PC-9 (cell line): ENCODE measurements around the gene CALY. TPM values are rescaled to one million over a fixed set of nuclear protein-coding genes. Genes with fewer than 3 reads are reported as not detected.

Source experiments
- BruUV-seq: library from RNA; stranded (reverse); fragments of 400-500 nt; replicated peaks from 2 replicates; lab custom pipeline; 2021; lab: Mats Ljungman, UMichigan
- CTCF ChIA-PET: fragments of 300-600 bp; sonication (Branson Sonifier 250); formaldehyde crosslinking; loops from one replicate; lab custom pipeline; 2022; ENCODE audit warnings: antibody characterized with exemption; lab: Charles Lee
- POLR2A ChIA-PET: fragments of 300-600 bp; sonication (Branson Sonifier 250); formaldehyde crosslinking; loops from one replicate; lab custom pipeline; 2022; ENCODE audit warnings: antibody characterized with exemption; ENCODE audit not compliant: unreplicated experiment; lab: Charles Lee
- DNase-seq, 2 experiments: peaks; one replicate each; pipeline versions ENCODE4 v3.0.0 to v3.0.0-alpha.2; 2015 to 2022; ENCODE audit warnings: mixed read lengths in 1 of 2
- H2AFZ ChIP-seq: fragments of 200-600 bp; sonication (generic); 2 replicates; pipeline ENCODE4 v1.8.1; 2017; ENCODE audit warnings: antibody characterized with exemption
- H3F3A ChIP-seq: fragments of 200-600 bp; sonication (generic); 2 replicates; pipeline ENCODE4 v1.8.1; 2017; ENCODE audit warnings: antibody characterized with exemption, mild to moderate bottlenecking, low read depth; ENCODE audit not compliant: insufficient read depth
- H3K27ac ChIP-seq: fragments of 200-600 bp; sonication (generic); 2 replicates; pipeline ENCODE4 v1.6.1; 2016; ENCODE audit warnings: mixed run types
- H3K27me3 ChIP-seq: fragments of 200-600 bp; sonication (generic); 2 replicates; pipeline ENCODE4 v1.6.1; 2016; ENCODE audit warnings: low read depth, mixed run types; ENCODE audit not compliant: insufficient read depth
- H3K36me3 ChIP-seq: fragments of 200-600 bp; sonication (generic); 2 replicates; pipeline ENCODE4 v1.6.1; 2016; ENCODE audit warnings: low read depth, mixed run types
- H3K4me1 ChIP-seq: fragments of 200-600 bp; sonication (generic); replicated peaks from 2 replicates; pipeline ENCODE4 v1.6.1; 2016; ENCODE audit warnings: mixed run types; ENCODE audit not compliant: insufficient read depth
- H3K4me2 ChIP-seq: fragments of 200-600 bp; sonication (generic); 2 replicates; pipeline ENCODE4 v1.6.1; 2017; ENCODE audit warnings: mixed run types
- H3K4me3 ChIP-seq: fragments of 200-600 bp; sonication (generic); 2 replicates; pipeline ENCODE4 v1.6.1; 2016; ENCODE audit warnings: mixed run types
- H3K79me2 ChIP-seq: fragments of 200-600 bp; sonication (generic); 2 replicates; pipeline ENCODE4 v1.6.1; 2017; ENCODE audit warnings: low read depth, mixed run types
- H3K9me2 ChIP-seq: fragments of 200-600 bp; sonication (generic); 2 replicates; pipeline ENCODE4 v1.8.1; 2017; ENCODE audit warnings: mild to moderate bottlenecking; ENCODE audit not compliant: insufficient read depth
- H3K9me3 ChIP-seq: fragments of 200-600 bp; sonication (generic); 2 replicates; pipeline ENCODE4 v1.8.1; 2016; ENCODE audit warnings: low read depth; ENCODE audit not compliant: insufficient read depth
- H4K20me1 ChIP-seq: fragments of 200-600 bp; sonication (generic); 2 replicates; pipeline ENCODE4 v1.8.1; 2017; ENCODE audit not compliant: insufficient read depth
- EZH2 ChIP-seq: fragments of 200-600 bp; sonication (generic); IDR thresholded peaks from 2 replicates; pipeline ENCODE4 v1.8.0; 2017; ENCODE audit warnings: antibody characterized with exemption, low read depth
- intact Hi-C: fragments of 100-400 bp; cut with micrococcal nuclease; formaldehyde crosslinking; loops from one replicate; pipeline ENCODE4 v1.10.0; 2022; ENCODE audit not compliant: unreplicated experiment
- total RNA-seq: library from RNA; stranded (reverse); gene quantifications from 2 replicates; pipeline ENCODE4 v1.2.3, GENCODE V29; 2021
- TF ChIP-seq, protein P1 (sequence below): fragments of 200-600 bp; sonication (generic); conservative IDR thresholded peaks from 2 replicates; pipeline ENCODE4 v1.6.1; 2017; ENCODE audit warnings: mixed run types, antibody characterized with exemption, mild to moderate bottlenecking, moderate library complexity

CALY gene
- total RNA-seq, 1 experiment from 2014 or later, result not detected

GRCh38 chr10:133341983-133342382 lies 5.3 kb upstream of the CALY start:
- Histone ChIP-seq H3F3A (no peaks in the 10 kb centered on the region), H3K4me1 (no peaks in the 10 kb centered on the region), H3K4me3 (no peak overlapping the region), H4K20me1 (no peaks in the 10 kb centered on the region), H3K4me2 (no peak overlapping the region), H3K79me2 (no peaks in the 10 kb centered on the region), H3K9me3 (no peaks in the 10 kb centered on the region), H3K27me3 (no peaks in the 10 kb centered on the region), H3K27ac (no peak overlapping the region), H3K9me2 (no peaks in the 10 kb centered on the region), H3K36me3 (no peaks in the 10 kb centered on the region), H2AFZ (no peak overlapping the region)
- intact Hi-C loops, result no loop called here
- CTCF ChIA-PET, result no interaction called here
- no peak for DNase-seq
- POLR2A ChIA-PET, result no interaction called here
- TF ChIP-seq EZH2, result no peak
- TF ChIP-seq, protein P1, sequence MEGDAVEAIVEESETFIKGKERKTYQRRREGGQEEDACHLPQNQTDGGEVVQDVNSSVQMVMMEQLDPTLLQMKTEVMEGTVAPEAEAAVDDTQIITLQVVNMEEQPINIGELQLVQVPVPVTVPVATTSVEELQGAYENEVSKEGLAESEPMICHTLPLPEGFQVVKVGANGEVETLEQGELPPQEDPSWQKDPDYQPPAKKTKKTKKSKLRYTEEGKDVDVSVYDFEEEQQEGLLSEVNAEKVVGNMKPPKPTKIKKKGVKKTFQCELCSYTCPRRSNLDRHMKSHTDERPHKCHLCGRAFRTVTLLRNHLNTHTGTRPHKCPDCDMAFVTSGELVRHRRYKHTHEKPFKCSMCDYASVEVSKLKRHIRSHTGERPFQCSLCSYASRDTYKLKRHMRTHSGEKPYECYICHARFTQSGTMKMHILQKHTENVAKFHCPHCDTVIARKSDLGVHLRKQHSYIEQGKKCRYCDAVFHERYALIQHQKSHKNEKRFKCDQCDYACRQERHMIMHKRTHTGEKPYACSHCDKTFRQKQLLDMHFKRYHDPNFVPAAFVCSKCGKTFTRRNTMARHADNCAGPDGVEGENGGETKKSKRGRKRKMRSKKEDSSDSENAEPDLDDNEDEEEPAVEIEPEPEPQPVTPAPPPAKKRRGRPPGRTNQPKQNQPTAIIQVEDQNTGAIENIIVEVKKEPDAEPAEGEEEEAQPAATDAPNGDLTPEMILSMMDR, result no peak
- BruUV-seq, result no TSS peak

- Histone ChIP-seq H3K36me3 (no peaks in the 10 kb centered on the region), H3K4me3 (no peak overlapping the region), H3K4me2 (no peak overlapping the region), H3F3A (no peaks in the 10 kb centered on the region), H3K9me3 (no peaks in the 10 kb centered on the region), H3K9me2 (no peaks in the 10 kb centered on the region), H3K4me1 (no peaks in the 10 kb centered on the region), H3K27ac (no peak overlapping the region), H3K27me3 (no peaks in the 10 kb centered on the region), H2AFZ (no peak overlapping the region), H4K20me1 (no peaks in the 10 kb centered on the region), H3K79me2 (no peaks in the 10 kb centered on the region)
- intact Hi-C loops, result no loop called here
- no peak for DNase-seq
- ChIA-PET CTCF (no interaction called here), POLR2A (no interaction called here)
- TF ChIP-seq EZH2, result no peak
- TF ChIP-seq, protein P1, result no peak
- no TSS peak for BruUV-seq
Measured at GRCh38 chr10:133339708-133340380, 3.1 kb upstream of the CALY start.

GRCh38 chr10:133338080-133339071 lies 1.7 kb upstream of the CALY start:
- intact Hi-C loops, result no loop called here
- H3K27ac ChIP-seq, result no peak overlapping the region
- no peak for TF ChIP-seq EZH2
- TF ChIP-seq, protein P1, result no peak
- no peaks in the 10 kb centered on the region for H3K4me1 ChIP-seq
- DNase-seq, result no peak
- no peak overlapping the region for H3K4me2 ChIP-seq
- no peak overlapping the region for H3K4me3 ChIP-seq
- no peaks in the 10 kb centered on the region for H3K9me3 ChIP-seq
- ChIA-PET CTCF (no interaction called here), POLR2A (no interaction called here)
- no peaks in the 10 kb centered on the region for H3K36me3 ChIP-seq
- H3K79me2 ChIP-seq, result no peaks in the 10 kb centered on the region
- no peaks in the 10 kb centered on the region for H3K27me3 ChIP-seq
- no TSS peak for BruUV-seq
- no peaks in the 10 kb centered on the region for H3K9me2 ChIP-seq
- no peaks in the 10 kb centered on the region for H4K20me1 ChIP-seq
- no peaks in the 10 kb centered on the region for H3F3A ChIP-seq
- H2AFZ ChIP-seq, result no peak overlapping the region
